Spleen (tissue), 7 donors: ENCODE results near the gene ALDOA.

Experiments
- CTCF ChIP-seq, 11 experiments: fragments of 200-600 bp in 7 of 11; fragments of 450-650 bp in 4 of 11; sonication (generic) in 4 of 11; IDR thresholded peaks in 8 of 11; conservative IDR thresholded peaks in 3 of 11; 1 replicate in 7 of 11; 2 replicates in 4 of 11; pipeline versions ENCODE4 v1.4.0 to v1.8.0; 2016 to 2021; ENCODE audit warnings: antibody characterized with exemption in 11 of 11, inconsistent platforms in 4 of 11, mild to moderate bottlenecking in 1 of 11
- POLR2A ChIP-seq, 3 donors: fragments of 450-650 bp; IDR thresholded peaks; one replicate each; pipeline ENCODE4 v1.5.1; 2017; ENCODE audit warnings: antibody characterized with exemption in 3 of 3, mild to moderate bottlenecking in 1 of 3
- POLR2AphosphoS5 ChIP-seq, 3 donors: sonication (generic); formaldehyde crosslinking; IDR thresholded peaks; one replicate each; pipeline ENCODE4 v1.5.1; 2017; ENCODE audit warnings: antibody characterized with exemption in 3 of 3
- donor health status: DM: no; HTN: no; CAD: no; lungs with moderate emphysema.
- donor health status: DM: no; HTN: no; CAD: no.
- donor health status: DM: no; HTN: no; CAD: no.

GRCh38 chr16:30104090-30104489, 38.5 kb downstream of the ALDOA start:
- TF ChIP-seq POLR2A (IDR thresholded peaks at IDR 0.05): no peak
- no peak for TF ChIP-seq POLR2AphosphoS5 (IDR thresholded peaks at IDR 0.05)
- no peak for TF ChIP-seq CTCF (IDR thresholded peaks at IDR 0.05 in 8 of 11, conservative IDR thresholded peaks at IDR 0.05 in 3 of 11)
